ENCODE results near the gene NONO.
"Not testable (repeated sequence)": the region's sequence is repeated elsewhere in the genome, so short reads cannot be mapped to it uniquely, and the experiment has no call there.

Gene NONO

GRCh38 chrX:71291381-71291780 is 7.9 kb downstream of the NONO start:
- no peak for DNase-seq

- DNase-seq, result no peak
These were observed 9.4 kb downstream of the NONO start for GRCh38 chrX:71292669-71293365.

GRCh38 chrX:71296806-71297205 is 13.4 kb downstream of the NONO start:
- DNase-seq, result no peak

- DNase-seq, result no peak
These were observed 14.7 kb downstream of the NONO start for GRCh38 chrX:71298119-71298518.

DNA sequence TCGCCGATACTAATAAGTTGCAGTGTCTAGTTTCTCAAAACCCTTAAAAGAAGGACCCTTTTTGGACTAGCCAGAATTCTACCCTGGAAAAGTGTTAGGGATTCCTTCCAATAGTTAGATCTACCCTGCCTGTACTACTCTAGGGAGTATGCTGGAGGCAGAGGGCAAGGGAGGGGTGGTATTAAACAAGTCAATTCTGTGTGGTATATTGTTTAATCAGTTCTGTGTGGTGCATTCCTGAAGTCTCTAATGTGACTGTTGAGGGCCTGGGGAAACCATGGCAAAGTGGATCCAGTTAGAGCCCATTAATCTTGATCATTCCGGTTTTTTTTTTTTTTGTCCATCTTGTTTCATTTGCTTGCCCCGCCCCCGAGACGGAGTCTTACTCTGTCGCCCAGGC is 16.6 kb downstream of the NONO start:
- DNase-seq, result not testable (repeated sequence)

DNA sequence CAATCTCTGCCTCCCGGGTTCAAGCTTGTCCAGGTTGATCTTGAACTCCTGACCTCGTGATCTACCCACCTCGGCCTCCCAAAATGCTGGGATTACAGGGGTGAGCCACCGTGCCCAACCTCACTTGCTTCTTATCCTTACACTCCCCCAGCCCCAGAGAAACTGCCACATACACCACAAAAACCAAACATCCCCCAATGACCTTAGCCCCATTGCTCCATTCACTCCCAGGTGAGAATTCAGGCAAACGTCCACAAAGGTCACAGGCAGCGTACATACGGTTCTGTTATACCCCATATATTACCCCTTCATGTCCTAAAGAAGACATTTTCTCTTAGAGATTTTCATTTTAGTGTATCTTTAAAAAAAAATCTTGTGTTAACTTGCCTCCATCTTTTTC is 17.1 kb downstream of the NONO start:
- DNase-seq, result not testable (repeated sequence)

- no peak for DNase-seq
These were observed 17.9 kb downstream of the NONO start, which contains the start of gene ITGB1BP2 for GRCh38 chrX:71301195-71301924. Gene ITGB1BP2 (plus strand): TSS chrX:71301750. CDS start chrX:71301807, 57 bp downstream.

DNA sequence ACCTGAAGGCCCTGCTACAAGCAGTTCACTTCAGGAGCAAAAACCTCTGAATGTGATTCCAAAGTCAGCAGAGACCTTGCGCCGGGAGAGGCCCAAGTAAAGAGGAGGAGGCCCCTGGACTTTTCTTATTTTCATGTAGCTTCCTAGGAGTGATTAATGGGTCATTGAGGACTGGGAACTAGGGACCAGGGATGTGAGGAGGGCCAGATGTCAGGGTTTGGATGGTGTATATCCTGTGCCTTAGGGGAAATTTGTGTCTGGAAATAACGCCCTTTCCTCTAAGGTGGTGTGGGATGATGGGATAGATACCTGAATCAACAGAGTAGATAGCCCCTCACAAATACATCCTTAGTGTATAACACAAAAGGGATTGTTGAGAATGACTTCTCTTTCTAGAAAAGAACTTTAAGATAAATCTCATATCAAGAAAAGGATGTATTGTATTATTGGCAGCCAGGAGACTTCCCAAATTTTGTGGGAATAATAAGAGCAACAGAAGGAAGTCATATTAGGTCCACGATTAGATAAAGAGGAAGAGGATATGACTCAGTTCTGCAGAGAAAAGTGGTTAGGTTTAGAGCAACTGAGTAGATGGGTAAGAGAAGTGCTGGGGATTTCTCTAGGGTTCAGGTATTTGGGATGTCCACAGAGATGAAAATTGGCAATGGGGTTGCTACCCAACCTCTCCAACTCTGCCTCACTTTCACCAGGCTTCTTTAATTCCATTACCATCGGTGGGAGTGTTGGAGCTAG is 19.2 kb downstream of the NONO start:
- DNase-seq, result no peak

DNA sequence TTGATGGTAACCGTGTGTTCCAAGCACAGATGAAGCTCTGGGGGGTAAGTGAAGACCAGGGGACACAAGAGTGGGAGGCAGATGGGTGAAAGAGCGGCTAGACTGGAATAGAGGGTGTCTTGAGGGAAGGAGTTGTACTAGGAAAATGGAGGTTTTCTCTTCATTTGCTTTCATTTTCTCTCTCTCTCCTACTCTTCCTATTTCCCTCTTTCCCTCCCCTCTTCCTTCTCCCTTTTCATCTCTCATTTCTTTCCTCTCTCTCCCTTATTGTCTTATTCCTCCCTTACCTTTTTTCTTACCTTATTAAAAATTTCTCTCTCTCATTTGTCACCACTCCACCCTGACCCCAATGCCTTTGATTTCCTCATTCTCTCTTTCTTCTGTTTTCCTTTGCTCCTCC is 21.1 kb downstream of the NONO start:
- DNase-seq, result no peak

DNA sequence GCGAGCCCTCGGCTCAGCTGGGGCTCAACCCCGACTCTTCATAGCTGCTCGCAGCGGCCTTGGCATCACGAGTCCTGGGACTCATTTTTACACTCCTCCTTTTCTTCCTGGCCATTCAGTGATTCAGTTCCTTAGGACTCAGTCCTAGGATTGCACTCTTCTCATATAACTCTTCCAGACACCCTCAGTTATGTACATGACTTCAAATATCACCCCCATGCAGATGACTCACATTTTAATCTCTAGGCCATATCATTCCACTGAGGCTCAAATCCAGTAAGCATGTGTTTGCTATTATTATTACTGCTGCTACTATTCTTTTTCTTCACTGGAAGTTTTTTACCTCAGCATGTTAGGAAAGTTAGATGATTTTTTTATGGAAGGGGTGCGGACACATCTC is 32.5 kb downstream of the NONO start:
- no peak for DNase-seq

GRCh38 chrX:71316959-71317358 is 33.5 kb downstream of the NONO start:
- DNase-seq, result not testable (repeated sequence)

DNA sequence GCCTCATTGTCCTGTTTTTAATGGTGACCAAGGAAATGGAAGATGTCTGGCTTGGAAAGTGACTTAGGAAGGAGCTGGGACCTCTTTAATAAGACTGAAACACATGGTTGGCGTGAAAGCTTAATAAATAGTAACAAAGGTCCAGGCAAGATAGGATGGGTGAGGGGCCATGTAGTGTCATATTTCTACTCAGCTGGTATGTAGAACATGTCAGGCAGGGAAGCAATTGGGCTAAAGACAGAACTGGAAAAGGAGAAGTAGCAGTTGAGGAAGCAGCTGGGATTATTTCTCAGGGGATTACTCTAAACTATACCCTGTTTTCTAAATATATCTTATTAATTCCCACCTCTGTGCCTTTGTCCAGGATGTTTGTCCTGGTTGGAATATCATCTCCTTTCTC is 36.7 kb downstream of the NONO start:
- no peak for DNase-seq

DNA sequence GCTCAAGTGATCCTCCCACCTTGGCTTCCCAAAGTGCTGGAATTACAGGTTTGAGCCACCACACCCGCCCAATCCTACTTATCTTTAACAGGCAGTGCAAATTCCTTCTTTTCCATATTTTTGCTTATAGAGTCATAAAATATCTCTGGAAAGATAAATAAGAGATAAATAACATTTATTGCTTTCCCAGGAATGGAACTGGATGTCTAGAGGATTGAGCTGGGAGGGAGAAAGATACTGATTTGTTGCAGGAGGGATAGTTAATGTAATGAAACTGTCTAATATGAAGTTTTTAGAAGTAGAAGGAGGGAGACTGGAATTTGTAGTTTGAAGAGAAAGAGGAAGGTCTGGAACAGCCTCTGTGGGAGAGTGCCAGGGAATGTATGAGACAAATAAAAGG is 38.3 kb downstream of the NONO start:
- no peak for DNase-seq

DNA sequence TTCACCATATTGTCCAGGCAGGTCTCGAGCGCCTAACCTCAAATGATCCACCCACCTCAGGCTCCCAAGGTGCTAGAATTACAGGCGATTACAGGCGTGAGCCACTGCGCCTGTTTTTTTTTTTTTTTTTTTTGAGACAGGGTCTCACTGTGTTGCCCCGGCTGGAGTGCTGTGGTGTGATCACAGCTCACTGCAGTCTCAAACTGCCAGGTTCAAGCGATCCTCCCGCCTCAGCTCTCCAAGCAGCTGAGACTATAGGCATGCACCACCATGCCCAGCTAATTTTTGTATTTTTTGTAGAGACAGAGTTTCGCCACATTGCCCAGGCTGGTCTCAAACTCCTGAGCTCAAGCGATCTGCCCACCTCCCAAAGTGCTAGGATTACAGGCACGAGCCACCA is 41.0 kb downstream of the NONO start:
- DNase-seq, result not testable (repeated sequence)

DNA sequence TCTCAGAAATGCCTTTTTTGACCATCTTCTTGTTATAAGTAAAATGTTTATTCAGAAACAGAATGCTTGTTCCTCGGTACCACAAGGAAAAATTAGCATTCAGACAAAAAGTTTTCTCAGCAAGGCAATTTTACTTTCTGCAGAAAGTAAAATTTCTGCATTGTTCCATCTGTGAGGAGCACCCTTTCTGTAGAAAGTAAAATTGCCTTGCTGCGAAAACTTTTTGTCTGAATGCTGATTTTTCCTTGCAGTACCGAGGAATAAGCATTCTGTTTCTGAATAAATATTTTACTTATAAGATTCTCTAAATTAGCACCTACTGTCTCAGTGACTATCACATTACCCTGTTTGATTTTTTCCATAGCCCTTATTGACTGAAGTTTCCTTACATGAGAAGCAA is 43.0 kb downstream of the NONO start:
- no peak for DNase-seq

DNA sequence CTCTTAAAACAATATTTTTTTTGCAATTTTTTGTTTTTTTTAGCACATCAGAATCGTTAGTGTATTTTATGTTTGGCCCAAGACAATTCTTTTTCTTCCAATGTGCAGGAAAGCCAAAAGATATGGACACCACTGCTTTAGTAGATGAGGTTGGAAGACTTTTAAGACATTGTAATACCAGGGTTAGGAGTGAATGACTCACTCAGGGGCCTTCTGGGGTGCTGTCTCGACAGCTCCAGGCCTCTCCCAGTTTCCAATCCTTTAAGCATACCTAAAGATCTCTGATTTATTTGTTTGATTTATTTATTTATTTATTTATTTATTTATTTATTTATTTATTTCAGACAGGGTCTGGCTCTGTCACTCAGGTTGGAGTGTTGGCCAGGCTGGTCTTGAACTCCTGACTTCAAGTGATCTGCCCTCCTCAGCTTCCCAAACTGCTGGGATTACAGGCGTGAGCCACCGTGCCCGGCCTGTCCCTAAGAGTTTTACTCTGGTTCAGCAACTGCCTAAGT is 65.8 kb downstream of the NONO start:
- DNase-seq, result not testable (repeated sequence)

- not testable (repeated sequence) for DNase-seq
These were observed 66.4 kb downstream of the NONO start for GRCh38 chrX:71349867-71350266.
